HG03378 (cell line): Measurements from ENCODE around the gene CEP162.
"Not testable (repeated sequence)": the region's sequence is repeated elsewhere in the genome, so short reads cannot be mapped to it uniquely, and the experiment has no call there.

Experiments
- ATAC-seq: cut with Tn5 transposase; IDR thresholded peaks from one replicate; pipeline ENCODE4 v1.9.1; 2021; ENCODE audit warnings: mild to moderate bottlenecking, moderate library complexity; ENCODE audit not compliant: unreplicated experiment

The CEP162 gene

GRCh38 chr6:84151669-84152068, 75.8 kb downstream of the CEP162 start:
- ATAC-seq, result no peak

GRCh38 chr6:84150705-84151104, 76.7 kb downstream of the CEP162 start:
- peak; percentile 75 for ATAC-seq

DNA sequence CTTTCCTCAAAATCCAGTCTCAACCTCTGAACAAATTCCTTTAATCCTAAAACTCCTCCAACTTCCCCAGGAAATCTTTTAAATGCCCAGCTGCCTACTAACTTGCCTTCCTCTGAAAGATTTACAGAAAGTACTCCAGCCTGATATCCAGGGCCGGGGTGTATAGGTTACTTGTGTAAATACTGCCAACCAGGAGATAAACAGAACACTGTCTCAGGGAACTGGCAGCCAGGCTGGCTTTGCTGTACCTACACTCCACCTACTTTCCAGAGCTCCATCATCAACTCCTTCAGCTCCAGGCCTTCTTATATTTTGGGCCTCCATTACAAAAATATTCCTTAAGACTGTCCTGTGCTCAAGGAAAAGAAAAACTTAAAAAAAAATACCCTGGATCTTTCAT, 85.9 kb downstream of the CEP162 start:
- no peak for ATAC-seq

DNA sequence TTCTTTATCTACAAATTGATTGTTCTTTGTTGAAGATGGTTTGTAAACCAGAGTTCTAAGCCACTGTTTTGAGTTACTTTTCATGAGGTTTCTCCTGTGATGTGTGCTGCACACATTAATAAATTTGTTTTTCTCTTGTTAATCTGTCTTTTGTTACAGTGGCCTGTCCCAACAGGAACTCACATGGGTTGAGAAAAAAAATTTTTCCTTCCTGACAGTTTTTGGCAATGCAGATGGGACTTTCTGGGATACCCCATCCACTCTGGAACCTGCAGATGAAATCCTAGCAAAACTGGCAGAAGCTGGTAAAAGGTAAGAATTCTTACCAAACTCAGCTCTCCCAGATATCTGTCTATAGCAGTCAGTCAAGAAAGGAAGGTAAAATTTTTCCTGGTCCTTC, 88.1 kb downstream of the CEP162 start:
- no peak for ATAC-seq

DNA sequence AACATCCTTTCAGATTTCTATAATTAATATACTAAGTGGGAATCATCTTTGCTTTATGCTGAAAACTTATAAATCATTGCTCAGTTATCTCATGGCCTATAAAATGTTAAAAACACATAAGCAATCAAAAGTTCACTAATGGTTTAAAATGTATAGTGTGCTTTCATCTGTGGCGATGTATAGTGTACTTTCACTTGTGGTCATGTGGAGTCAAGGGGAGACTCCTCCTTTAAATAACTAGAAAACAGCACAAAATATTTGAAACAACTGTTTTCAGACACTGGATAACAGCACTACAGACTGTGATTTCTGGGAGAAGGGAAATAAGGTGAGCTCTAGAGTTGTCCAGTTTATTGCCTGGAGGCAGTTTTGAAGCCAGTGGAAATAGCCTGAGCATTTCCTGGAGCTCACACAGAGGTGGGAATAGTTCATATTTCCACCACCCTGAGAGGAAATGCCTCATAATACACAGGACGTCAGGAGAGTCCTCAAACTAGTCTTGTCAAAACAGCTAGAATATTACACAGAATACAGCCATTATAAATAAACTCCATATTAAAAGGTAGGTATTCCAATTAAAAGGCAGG, 89.4 kb downstream of the CEP162 start:
- ATAC-seq, result no peak

DNA sequence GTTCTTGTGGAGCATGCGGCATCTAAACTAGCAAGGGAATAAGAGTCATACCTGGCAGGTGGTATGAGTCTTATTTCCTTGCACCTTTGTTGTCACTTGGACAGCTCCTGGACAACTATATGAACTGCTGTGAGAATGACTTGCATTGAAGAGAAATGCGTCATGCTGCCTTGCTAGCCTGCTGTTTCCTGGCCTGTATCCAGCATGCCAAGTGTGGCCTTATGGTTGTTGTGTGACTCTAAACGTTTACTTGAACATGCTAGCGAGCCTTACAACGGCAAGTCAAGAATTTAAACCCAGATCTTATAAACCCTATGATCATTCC, 90.4 kb downstream of the CEP162 start:
- no peak for ATAC-seq

DNA sequence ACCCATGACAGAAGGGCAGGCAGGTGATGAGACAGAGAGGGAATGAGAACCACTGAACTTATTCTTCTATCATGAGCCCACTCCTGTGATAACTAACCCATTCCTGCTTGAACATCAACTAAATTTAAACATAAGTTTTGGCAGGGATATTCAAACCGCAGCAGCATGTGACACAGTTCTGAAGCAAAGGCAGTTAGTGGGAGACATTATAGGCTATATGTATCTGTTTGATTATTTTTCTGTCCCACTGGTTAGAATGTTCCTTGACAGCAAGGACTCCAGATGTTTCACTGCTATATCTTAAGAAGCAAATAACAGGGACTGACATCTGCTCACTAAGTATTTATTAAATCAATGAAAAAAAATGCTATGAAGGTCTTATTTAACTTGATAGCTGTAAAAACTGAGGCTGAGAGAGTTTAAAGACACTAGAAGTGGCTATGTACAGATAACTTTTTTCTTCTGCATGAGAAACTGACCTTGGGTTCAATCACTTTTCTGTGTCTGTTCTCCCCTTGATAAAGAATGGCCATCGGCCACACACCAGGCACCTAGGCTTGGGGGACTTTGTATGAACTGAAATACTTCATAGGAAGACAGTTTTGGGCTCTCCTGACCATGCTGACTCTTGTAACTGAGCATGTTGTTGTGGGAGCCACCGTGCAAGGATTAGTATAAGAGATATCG, 90.9 kb downstream of the CEP162 start:
- no peak for ATAC-seq

- ATAC-seq, result no peak
Observed at GRCh38 chr6:84135291-84135690, 92.2 kb downstream of the CEP162 start.

- not testable (repeated sequence) for ATAC-seq
Observed at GRCh38 chr6:84133385-84133784, 94.1 kb downstream of the CEP162 start.

DNA sequence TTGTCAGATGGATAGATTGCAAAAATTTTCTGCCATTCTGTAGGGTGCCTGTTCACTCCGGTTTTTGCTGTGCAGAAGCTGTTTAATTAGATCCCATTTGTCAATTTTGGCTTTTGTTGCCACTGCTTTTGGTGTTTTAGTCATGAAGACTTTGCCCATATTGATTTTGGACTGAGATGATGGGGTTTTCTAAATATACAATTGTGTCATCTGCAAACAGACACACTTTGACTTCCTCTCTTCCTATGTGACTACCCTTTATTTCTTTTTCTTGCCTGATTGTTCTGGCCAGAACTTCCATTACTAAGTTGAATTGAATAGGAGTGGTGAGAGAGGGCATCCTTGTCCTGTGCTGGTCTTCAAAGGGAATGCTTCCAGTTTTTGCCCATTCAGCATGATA, 97.9 kb downstream of the CEP162 start:
- ATAC-seq, result not testable (repeated sequence)

DNA sequence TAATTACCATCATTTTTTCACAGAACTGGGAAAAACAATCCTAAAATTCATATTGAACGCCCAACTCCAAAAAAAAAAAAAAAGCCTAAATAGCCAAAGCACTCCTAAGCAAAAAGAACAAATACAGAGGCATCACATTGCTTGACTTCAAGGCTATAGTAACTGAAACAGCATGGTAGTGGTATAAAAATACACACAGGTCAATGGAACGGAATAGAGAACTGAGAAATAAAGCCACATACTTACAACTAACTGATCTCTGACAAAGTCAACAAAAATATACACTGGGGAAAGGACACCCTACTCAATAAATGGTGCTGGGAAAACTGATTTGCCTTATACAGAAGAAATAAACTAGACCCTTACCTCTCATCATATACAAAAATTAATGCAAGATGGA, 104.3 kb downstream of the CEP162 start:
- peak; percentile 43 for ATAC-seq

GRCh38 chr6:84119277-84119676, 108.2 kb downstream of the CEP162 start:
- no peak for ATAC-seq

- ATAC-seq, result no peak
Observed at GRCh38 chr6:84118191-84118590, 109.3 kb downstream of the CEP162 start.

- not testable (repeated sequence) for ATAC-seq
Observed at GRCh38 chr6:84114933-84115594, 112.4 kb downstream of the CEP162 start.

DNA sequence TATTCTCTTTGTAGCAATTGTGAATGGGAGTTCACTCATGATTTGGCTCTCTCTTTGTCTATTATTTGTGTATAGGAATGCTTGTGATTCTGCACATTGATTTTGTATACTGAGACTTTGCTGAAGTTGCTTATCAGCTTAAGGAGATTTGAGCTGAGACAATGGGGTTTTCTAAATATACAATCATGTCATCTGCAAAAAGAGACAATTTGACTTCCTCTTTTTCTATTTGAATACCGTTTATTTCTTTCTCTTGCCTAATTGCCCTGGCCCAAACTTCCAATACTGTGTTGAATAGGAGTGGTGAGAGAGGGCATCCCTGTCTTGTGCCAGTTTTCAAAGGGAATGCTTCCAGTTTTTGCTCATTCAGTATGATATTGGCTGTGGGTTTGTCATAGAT, 116.1 kb downstream of the CEP162 start:
- not testable (repeated sequence) for ATAC-seq

GRCh38 chr6:84107495-84107894, 119.9 kb downstream of the CEP162 start:
- ATAC-seq, result no peak

- not testable (repeated sequence) for ATAC-seq
Observed at GRCh38 chr6:84105215-84105924, 122.1 kb downstream of the CEP162 start.

GRCh38 chr6:84103029-84103428, 124.4 kb downstream of the CEP162 start:
- ATAC-seq, result no peak

GRCh38 chr6:84095156-84095555, 132.3 kb downstream of the CEP162 start:
- ATAC-seq, result no peak

DNA sequence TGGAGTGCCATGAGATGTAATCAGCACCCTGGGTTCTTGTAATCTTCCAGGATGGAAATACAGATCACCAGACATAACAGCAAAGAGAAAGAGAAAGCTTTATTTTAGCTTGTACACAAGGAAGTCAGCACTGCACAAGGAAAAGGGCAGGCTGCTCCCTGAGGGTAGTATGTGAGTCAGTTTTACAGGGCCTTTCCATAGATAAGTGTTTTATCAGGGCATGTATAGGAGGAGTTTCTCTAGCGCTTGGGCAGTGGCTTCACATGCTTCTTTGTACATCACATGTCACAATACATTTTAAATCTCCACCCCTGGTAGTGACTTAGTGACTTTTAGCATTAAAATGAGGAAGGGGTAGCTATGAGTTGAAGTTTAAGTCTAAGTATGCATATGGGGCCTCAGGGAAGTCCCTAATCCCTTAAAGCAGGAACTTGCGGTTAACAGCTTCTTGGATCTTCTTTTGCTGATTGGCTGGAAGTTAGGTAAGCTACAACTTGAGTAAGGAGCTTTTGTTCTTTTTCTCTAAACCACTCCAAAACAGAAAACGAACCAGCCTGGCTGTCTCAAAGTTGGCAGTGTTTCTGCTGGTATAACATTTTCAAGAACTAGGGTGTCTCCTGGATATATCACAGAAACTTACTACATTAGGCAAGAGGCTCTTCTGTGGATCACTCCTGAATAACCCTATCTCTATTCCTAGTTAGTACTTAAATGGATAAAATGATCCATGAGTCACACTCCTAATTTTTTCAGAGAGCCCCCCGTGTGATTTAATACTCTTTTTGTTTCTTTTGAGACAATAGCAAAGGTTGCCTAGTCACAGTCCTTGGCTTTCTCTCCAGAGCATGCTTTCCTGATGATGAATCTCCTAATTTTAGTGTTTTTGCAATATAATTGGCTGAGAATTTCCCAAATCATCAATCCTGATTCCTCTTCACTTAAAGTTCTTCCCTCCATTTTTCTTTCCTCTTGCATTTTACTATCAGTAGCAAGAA, 133.7 kb downstream of the CEP162 start:
- peak; percentile 77 for ATAC-seq

DNA sequence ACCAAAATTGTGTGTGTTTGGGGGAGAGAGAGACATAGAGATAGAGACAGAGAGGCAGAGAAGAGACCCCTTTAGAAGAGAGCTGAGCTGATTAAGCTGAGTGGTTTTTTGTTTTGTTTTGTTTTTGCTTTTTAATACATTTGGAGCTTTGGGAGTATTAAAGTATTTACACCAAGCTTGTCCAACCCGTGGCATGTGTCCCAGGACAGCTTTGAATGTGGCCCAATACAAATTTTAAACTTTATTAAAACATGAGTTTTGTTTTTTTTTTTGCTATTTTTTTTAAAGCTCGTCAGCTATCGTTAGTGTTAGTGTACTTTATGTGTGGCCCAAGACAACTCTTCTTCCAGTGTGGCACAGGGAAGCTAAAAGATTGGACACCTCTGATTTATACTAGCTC, 137.9 kb downstream of the CEP162 start:
- ATAC-seq, result no peak
